VCaP (cell line): ENCODE data around the gene PLA2G1B.

Experiments used
- H3K27ac ChIP-seq: fragments of 450-650 bp; 2 replicates; pipeline ENCODE4 v1.5.1; 2017
- TF ChIP-seq, protein P1 (sequence below): fragments of 450-650 bp; conservative IDR thresholded peaks from 2 replicates; pipeline ENCODE4 v1.5.1; 2017; ENCODE audit warnings: mild to moderate bottlenecking, moderate library complexity

PLA2G1B gene

DNA sequence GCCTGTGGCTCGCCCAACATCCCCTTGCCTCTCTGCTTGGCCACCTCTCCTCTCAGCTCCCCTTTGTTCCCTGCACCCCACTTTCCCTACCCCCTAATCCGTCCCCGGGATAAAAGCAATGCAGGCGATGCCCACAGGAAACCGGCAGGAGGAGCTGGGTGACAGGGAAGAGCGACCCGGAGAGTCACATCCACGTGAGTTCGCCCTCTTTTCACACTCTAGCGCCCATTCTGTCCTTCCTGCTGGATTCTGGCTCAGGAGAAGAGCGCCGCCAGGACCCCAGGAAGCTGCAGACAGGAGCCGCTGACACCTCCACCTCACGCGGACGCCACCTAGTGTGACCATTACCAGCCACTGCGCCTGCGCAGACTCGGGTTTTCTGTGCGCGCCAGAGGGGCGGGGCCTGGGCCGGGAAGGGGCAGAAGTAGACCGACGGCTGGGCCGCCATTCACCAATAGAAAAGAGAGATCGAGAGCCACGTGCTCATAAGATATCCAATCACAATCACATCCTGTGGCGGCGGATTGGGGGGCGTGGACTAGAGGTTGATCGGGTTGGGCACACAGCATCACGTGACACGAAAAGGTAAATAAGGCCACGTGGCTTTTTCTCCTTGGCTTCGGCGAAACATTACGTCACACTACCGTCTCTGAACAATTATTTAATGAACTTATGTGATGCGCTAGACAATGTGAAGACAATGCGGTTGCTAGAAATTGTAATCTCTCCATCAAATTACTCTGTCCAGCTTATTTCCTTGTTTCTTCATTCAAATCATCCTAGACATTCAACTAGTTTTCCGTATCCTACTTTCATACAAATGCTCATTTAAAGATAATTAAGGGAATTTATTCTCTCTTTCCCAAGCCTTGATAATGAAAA lies 10.1 kb downstream of the PLA2G1B start:
- TF ChIP-seq, protein P1, sequence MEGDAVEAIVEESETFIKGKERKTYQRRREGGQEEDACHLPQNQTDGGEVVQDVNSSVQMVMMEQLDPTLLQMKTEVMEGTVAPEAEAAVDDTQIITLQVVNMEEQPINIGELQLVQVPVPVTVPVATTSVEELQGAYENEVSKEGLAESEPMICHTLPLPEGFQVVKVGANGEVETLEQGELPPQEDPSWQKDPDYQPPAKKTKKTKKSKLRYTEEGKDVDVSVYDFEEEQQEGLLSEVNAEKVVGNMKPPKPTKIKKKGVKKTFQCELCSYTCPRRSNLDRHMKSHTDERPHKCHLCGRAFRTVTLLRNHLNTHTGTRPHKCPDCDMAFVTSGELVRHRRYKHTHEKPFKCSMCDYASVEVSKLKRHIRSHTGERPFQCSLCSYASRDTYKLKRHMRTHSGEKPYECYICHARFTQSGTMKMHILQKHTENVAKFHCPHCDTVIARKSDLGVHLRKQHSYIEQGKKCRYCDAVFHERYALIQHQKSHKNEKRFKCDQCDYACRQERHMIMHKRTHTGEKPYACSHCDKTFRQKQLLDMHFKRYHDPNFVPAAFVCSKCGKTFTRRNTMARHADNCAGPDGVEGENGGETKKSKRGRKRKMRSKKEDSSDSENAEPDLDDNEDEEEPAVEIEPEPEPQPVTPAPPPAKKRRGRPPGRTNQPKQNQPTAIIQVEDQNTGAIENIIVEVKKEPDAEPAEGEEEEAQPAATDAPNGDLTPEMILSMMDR, result peak; percentile 66
- peak overlapping the region; percentile 87 for H3K27ac ChIP-seq

DNA sequence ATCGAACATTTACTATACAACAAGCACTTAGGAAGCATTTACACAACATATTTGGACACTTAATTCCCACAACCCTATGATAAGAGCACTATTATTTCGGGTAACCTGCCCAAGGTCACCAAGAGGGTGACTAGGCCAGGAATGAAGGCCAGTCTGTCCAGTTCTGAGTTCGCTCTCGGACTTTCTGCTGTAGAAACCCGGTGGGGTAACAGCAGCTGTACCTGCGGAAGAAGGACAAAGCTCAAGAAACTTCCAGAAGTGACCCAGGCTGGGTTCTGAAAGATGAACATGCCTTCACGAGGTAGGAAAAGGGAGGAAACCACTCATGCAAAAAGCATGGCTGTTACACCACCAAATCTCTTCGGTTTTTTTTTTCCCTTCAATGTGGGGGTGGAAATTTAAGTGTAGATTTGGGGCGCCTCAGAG lies 10.8 kb downstream of the PLA2G1B start:
- TF ChIP-seq, protein P1, result no peak
- H3K27ac ChIP-seq, result peak overlapping the region; percentile 87

DNA sequence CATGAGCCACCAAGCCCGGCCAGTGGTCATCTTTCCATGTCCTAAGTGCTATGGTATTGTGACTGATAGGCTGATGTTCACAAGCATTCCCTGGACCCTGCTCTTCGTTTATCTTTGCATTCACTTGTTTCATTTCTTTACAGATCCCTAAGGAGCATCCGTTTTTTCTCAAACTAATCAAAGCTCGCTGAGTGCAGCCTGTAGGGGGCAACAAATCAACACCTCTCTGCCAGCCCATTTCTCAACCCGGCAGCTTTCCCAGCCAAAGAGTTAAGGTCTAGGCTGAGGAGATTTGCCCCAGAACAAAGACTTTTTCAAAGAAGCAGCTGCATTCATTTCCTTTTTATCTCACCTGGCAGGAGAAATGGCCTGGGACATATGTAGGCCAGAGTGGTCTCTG lies 13.4 kb downstream of the PLA2G1B start:
- TF ChIP-seq, protein P1, result peak; percentile 53; the same call in 1 of the 2 replicates
- H3K27ac ChIP-seq, result no peak overlapping the region

DNA sequence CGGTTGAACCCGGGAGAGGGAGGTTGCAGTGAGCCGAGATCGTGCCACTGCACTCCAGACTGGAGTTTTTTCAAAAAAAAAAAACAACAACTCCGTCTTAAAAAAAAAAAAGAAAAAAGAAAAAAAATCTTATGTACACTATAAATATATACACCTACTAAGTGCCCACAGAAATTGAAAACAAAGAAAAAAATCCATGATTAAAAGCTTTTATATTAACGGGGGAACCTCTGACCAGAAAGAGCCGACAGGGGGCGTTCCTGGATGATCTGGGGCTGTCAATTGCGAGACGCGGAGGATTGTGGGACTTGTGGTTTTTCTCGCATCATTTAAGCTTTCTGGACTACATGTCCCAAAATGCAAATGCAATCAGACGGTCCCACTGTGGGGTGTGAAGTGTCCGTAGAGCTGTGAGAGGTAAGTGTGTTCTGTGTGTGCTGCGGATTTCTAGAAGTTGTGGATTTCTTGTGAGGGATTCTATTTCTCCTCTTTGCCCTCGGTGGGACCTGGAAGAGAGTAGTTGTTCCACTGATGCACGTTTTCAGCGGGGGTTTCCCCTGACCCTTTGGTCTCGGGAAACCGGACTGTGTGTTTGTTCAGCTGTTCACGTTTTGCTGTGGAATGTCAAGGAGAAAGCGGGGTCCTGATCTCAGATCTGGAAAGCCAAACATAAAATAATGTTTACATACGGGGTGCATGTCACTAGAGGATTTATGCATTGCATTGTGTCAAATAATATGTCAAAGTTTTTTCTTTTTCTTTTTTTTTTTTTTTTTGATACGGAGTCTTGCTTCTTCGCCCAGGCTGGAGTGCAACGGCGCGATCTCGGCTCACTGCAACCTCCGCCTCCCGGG lies 25.4 kb downstream of the PLA2G1B start, which contains the start of gene SIRT4:
Gene SIRT4, plus strand, starts transcription at position 360 of the 854 bp plus-strand sequence. CDS start 1,241 bp downstream, outside the sequence.
- TF ChIP-seq, protein P1, result peak; percentile 97
- H3K27ac ChIP-seq, result peak within 1 kb of the TSS; percentile 77

DNA sequence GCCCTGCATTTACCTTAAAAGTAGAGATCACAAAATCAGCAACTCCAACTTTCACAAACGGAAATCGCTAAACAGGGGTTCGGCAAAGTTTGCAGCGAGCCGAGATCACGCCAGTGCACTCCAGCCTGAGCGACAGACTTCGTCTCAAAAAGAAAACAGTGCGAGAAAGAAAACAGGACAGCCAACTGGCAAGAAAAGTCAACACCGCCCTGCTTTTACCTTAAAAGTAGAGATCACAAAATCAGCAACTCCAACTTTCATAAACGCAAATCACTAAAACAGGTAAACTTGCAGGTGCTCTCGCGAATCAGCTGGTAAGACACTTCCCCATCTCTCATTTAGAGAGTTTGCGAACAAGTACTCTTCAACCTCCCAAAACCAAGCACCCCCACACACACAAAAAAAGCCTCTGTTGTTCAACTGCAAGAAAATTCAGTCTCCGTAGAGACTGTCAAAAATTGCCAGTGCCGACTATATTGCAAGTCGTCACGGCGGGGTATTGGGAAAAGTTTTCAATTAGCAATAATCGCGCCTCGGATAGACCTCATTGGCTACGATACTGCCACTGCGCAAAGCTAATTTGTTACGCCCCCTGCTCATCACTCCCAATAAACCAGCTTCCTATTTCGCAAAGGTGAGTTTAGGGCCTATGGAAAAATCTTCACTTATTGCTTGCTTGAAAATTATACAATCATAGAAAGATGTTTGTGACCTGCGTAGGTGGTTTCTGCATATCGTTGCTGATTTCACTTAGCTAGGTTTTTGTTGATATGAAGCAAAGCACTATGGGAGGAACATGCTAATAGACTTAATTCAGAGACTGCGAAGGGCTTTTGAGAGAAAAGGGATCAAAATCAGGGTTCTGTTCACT lies 34.7 kb downstream of the PLA2G1B start, which contains the start of gene RNU4-1:
Gene RNU4-1, minus strand, starts transcription at position 577 of the 871 bp plus-strand sequence.
- TF ChIP-seq, protein P1, result no peak
- H3K27ac ChIP-seq, result peak within 1 kb of the TSS; percentile 100

DNA sequence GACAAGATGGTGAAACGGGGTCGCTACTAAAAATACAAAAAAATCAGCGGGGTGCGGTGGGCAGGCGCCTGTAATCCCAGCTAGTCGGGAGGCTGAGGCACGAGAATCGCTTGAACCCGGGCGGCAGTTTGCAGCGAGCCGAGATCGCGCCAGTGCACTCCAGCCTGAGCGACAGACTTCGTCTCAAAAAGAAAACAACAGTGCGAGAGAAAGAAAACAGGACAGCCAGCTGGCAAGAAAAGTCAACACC lies 35.2 kb downstream of the PLA2G1B start:
- H3K27ac ChIP-seq, result peak overlapping the region; percentile 100
- TF ChIP-seq, protein P1, result no peak
